SK-N-SH (cell line): Measurements from ENCODE around the gene TM9SF1. TPM values are rescaled to one million over a fixed set of nuclear protein-coding genes. Genes with fewer than 3 reads are reported as not detected.

ENCODE experiments used
- CTCF ChIA-PET: fragments of 300-600, 350-600 bp; formaldehyde crosslinking; extraction: SDS; loops from one replicate; lab custom pipeline; 2021; lab: Yijun Ruan, JAX
- POLR2A ChIA-PET: fragments of 350-600 bp; sonication (Branson Sonifier 250); formaldehyde crosslinking; extraction: SDS; loops from one replicate; lab custom pipeline; 2020; ENCODE audit warnings: antibody characterized with exemption, inconsistent platforms; lab: Yijun Ruan, JAX
- DNase-seq: peaks from one replicate; pipeline ENCODE4 v3.0.0; 2012
- H2AFZ ChIP-seq: fragments of 200-600 bp; sonication (generic); 2 replicates; pipeline ENCODE4 v1.8.1; 2016; ENCODE audit warnings: antibody characterized with exemption, mild to moderate bottlenecking, low read depth
- H3F3A ChIP-seq: fragments of 200-600 bp; sonication (generic); replicated peaks from 2 replicates; pipeline ENCODE3; 2016; ENCODE audit warnings: antibody characterized with exemption, mild to moderate bottlenecking; ENCODE audit not compliant: insufficient read depth
- H3K27ac ChIP-seq, 2 experiments: fragments of 200-500 bp in 1 of 2; fragments of 200-600 bp in 1 of 2; sonication (Bioruptor generic) in 1 of 2; sonication (generic), shearing (Covaris generic) in 1 of 2; 2 replicates each; pipeline versions ENCODE4 v1.5.1 to v1.6.1; 2014 to 2016; ENCODE audit warnings: low read depth in 2 of 2, inconsistent platforms in 1 of 2, low read length in 1 of 2, mild to moderate bottlenecking in 1 of 2, mixed read lengths in 1 of 2
- H3K27me3 ChIP-seq: fragments of 200-600 bp; sonication (generic), shearing (Covaris generic); 2 replicates; pipeline ENCODE4 v1.6.1; 2016; ENCODE audit warnings: mixed run types; ENCODE audit not compliant: insufficient read depth
- H3K36me3 ChIP-seq, 2 experiments: fragments of 200-500 bp in 1 of 2; fragments of 200-600 bp in 1 of 2; sonication (Bioruptor generic) in 1 of 2; sonication (generic) in 1 of 2; replicated peaks in 1 of 2; 2 replicates each; pipeline versions ENCODE3 to v1.5.1; 2014 to 2016; ENCODE audit warnings: low read length in 1 of 2, mild to moderate bottlenecking in 1 of 2; ENCODE audit not compliant: insufficient read depth in 2 of 2, control insufficient read depth in 1 of 2
- H3K4me1 ChIP-seq, 2 experiments: fragments of 200-500 bp in 1 of 2; fragments of 200-600 bp in 1 of 2; sonication (Bioruptor generic) in 1 of 2; sonication (generic), shearing (Covaris generic) in 1 of 2; 2 replicates each; pipeline versions ENCODE4 v1.5.1 to v1.6.1; 2014 to 2016; ENCODE audit warnings: low read depth in 1 of 2, low read length in 1 of 2, mixed run types in 1 of 2; ENCODE audit not compliant: insufficient read depth in 2 of 2, control insufficient read depth in 1 of 2
- H3K4me2 ChIP-seq: fragments of 200-600 bp; sonication (generic), shearing (Covaris generic); 2 replicates; pipeline ENCODE4 v1.6.1; 2017; ENCODE audit warnings: mixed run types
- H3K4me3 ChIP-seq, 2 experiments: fragments of 200-500 bp in 1 of 2; fragments of 200-600 bp in 1 of 2; sonication (Bioruptor generic) in 1 of 2; sonication (generic), shearing (Covaris generic) in 1 of 2; 2 replicates each; pipeline versions ENCODE4 v1.5.1 to v1.8.1; 2014 to 2016; ENCODE audit warnings: low read depth in 2 of 2, inconsistent platforms in 1 of 2, low read length in 1 of 2, mild to moderate bottlenecking in 1 of 2, mixed read lengths in 1 of 2, moderate library complexity in 1 of 2
- H3K79me2 ChIP-seq: fragments of 200-600 bp; sonication (generic); 2 replicates; pipeline ENCODE4 v1.8.1; 2017; ENCODE audit warnings: mild to moderate bottlenecking; ENCODE audit not compliant: insufficient read depth
- H3K9ac ChIP-seq: fragments of 200-600 bp; sonication (generic); 2 replicates; pipeline ENCODE4 v1.6.1; 2017; ENCODE audit warnings: mixed run types
- H3K9me2 ChIP-seq: fragments of 200-600 bp; sonication (generic); 2 replicates; pipeline ENCODE4 v1.6.1; 2017; ENCODE audit warnings: mixed run types
- H3K9me3 ChIP-seq: fragments of 200-600 bp; sonication (generic); 2 replicates; pipeline ENCODE4 v1.6.1; 2017; ENCODE audit warnings: mixed run types, mild to moderate bottlenecking, moderate library complexity
- H4K20me1 ChIP-seq: fragments of 200-600 bp; sonication (generic); 2 replicates; pipeline ENCODE4 v1.6.1; 2017; ENCODE audit warnings: mild to moderate bottlenecking, mixed run types; ENCODE audit not compliant: insufficient read depth
- CHD2 ChIP-seq: fragments of 150-350 bp; IDR thresholded peaks from 2 replicates; pipeline ENCODE4 v1.6.1; 2018; ENCODE audit warnings: low read length; ENCODE audit not compliant: partially characterized antibody
- EP300 ChIP-seq, 2 experiments: IDR thresholded peaks; 2 replicates each; pipeline versions ENCODE4 v1.4.0 to v1.6.1; 2012; ENCODE audit warnings: borderline replicate concordance in 1 of 2, low read depth in 1 of 2, low read length in 1 of 2
- EZH2phosphoT487 ChIP-seq: fragments of 200-600 bp; sonication (generic); IDR thresholded peaks from 2 replicates; pipeline ENCODE4 v1.6.1; 2017; ENCODE audit warnings: low read depth, mixed run types, mild to moderate bottlenecking, antibody characterized with exemption, moderate library complexity, borderline replicate concordance
- FOSL2 ChIP-seq: IDR thresholded peaks from 2 replicates; pipeline ENCODE4 v1.4.0; 2012; ENCODE audit warnings: low read depth, mild to moderate bottlenecking, moderate library complexity, borderline replicate concordance
- FOXM1 ChIP-seq: IDR thresholded peaks from 2 replicates; pipeline ENCODE4 v1.4.0; 2012; ENCODE audit warnings: low read depth, mild to moderate bottlenecking
- GATA2 ChIP-seq: sonication (generic); formaldehyde crosslinking; IDR thresholded peaks from 2 replicates; pipeline ENCODE4 v1.5.0; 2020; ENCODE audit warnings: mild to moderate bottlenecking, missing genetic modification reagents
- JUND ChIP-seq: IDR thresholded peaks from 2 replicates; pipeline ENCODE4 v1.4.0; 2012
- NRF1 ChIP-seq: IDR thresholded peaks from 2 replicates; pipeline ENCODE4 v1.6.1; 2012; ENCODE audit warnings: low read depth, mild to moderate bottlenecking, low read length
- POLR2AphosphoS5 ChIP-seq: IDR thresholded peaks from 2 replicates; pipeline ENCODE4 v1.6.1; 2012; ENCODE audit warnings: low read depth, low read length
- RCOR1 ChIP-seq: fragments of 150-350 bp; IDR thresholded peaks from 2 replicates; pipeline ENCODE4 v1.6.1; 2017; ENCODE audit warnings: antibody characterized with exemption, low read length
- RFX5 ChIP-seq: IDR thresholded peaks from 2 replicates; pipeline ENCODE4 v1.6.1; 2012; ENCODE audit warnings: mild to moderate bottlenecking, improper control_type of control experiment, low read length
- RXRA ChIP-seq: IDR thresholded peaks from 2 replicates; pipeline ENCODE4 v1.4.0; 2012; ENCODE audit warnings: low read depth, mild to moderate bottlenecking, borderline replicate concordance
- SIN3A ChIP-seq: IDR thresholded peaks from 2 replicates; pipeline ENCODE4 v1.6.1; 2012; ENCODE audit warnings: low read depth, mild to moderate bottlenecking, low read length, moderate library complexity, borderline replicate concordance
- SMC3 ChIP-seq: IDR thresholded peaks from 2 replicates; pipeline ENCODE4 v1.6.1; 2012; ENCODE audit warnings: low read depth, low read length, improper control_type of control experiment
- TAF1 ChIP-seq: IDR thresholded peaks from 2 replicates; pipeline ENCODE4 v1.6.1; 2012; ENCODE audit warnings: low read depth, mild to moderate bottlenecking, low read length, moderate library complexity, borderline replicate concordance
- WGBS: methylation state at CpG from one replicate; pipeline ENCODE4 v1.1.6; 2017; ENCODE audit warnings: low lambda C conversion rate; 5-methylcytosine and 5-hydroxymethylcytosine counted together
- polyA plus RNA-seq, 3 experiments: library from polyadenylated mRNA; depleted of rRNA; stranded (reverse); fragments of >200 nt; gene quantifications; 2 replicates each; pipeline ENCODE4 v1.2.3, GENCODE V29; 2012
- TF ChIP-seq, protein P1 (sequence below): IDR thresholded peaks from 2 replicates; pipeline ENCODE4 v1.6.1; 2012; ENCODE audit warnings: mild to moderate bottlenecking, low read depth, low read length, moderate library complexity
- TF ChIP-seq, protein P2 (sequence below): IDR thresholded peaks from 2 replicates; pipeline ENCODE4; 2012
- TF ChIP-seq, protein P3 (sequence below): fragments of 150-350 bp; IDR thresholded peaks from 2 replicates; pipeline ENCODE4 v1.6.1; 2017; ENCODE audit warnings: antibody characterized with exemption, low read length, low read depth, borderline replicate concordance

TM9SF1 gene
- polyA plus RNA-seq, 1 of the 3 experiments (the other 2 are of a cell fraction), result 48.7 TPM

DNA sequence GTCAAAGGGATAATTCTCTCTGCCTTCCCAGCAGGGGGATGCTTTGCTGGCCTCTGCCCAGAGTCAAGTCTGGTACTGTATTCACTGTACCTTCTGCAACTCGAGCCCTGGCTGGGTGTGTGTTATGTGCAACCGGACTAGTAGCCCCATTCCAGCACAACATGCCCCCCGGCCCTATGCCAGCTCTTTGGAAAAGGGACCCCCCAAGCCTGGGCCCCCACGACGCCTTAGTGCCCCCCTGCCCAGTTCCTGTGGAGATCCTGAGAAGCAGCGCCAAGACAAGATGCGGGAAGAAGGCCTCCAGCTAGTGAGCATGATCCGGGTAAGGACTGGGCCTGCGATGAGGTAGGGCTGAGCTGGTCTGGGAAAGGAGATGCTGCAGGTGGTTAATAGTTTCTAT is 44.7 kb downstream of the TM9SF1 start:
- H3K4me3 ChIP-seq, result no peak overlapping the region
- WGBS, result 98% methylated on average over 6 of the region's 9 CpGs

More for the DNA sequence above, 44.7 kb downstream of the TM9SF1 start:
- no peak overlapping the region for H2AFZ ChIP-seq
- DNase-seq, result no peak
- peaks cover 5% of the 10 kb centered on the region for H3F3A ChIP-seq
- H4K20me1 ChIP-seq, result peaks cover 10% of the 10 kb centered on the region; the same call in 1 of the 2 replicates
- ChIA-PET POLR2A (interaction anchor here (1.1 to 2.4 kb wide), 2 partner anchors 9 to 11 kb away, joined by 3 to 10 read pairs; partner anchors contain the start of gene IRF9), CTCF (interaction anchor here (0.8 to 3.4 kb wide), 4 partner anchors 10 to 19 kb away, joined by 3 to 29 read pairs (median 4); partner anchors contain the start of genes FITM1 and IRF9)
- peaks cover 9 to 16% of the 10 kb centered on the region in 2 experiments for H3K4me1 ChIP-seq
- peaks cover 37 to 44% of the 10 kb centered on the region in 2 experiments for H3K36me3 ChIP-seq
- no peaks in the 10 kb centered on the region for H3K9me2 ChIP-seq
- no peaks in the 10 kb centered on the region for H3K9me3 ChIP-seq
- no peaks in the 10 kb centered on the region for H3K27me3 ChIP-seq
- peaks cover 36% of the 10 kb centered on the region for H3K79me2 ChIP-seq
- TF ChIP-seq GATA2 (no peak), EZH2phosphoT487 (no peak), CHD2 (no peak), POLR2AphosphoS5 (no peak), RFX5 (no peak), NRF1 (no peak), RXRA (no peak), RCOR1 (no peak), TAF1 (no peak), SIN3A (no peak), FOXM1 (no peak), EP300 (IDR thresholded peaks at IDR 0.05; ENCODE audit: borderline replicate concordance in 1 of 2, low read depth in 1 of 2, low read length in 1 of 2) (no peak), SMC3 (no peak), FOSL2 (no peak), JUND (no peak)
- TF ChIP-seq, protein P1, sequence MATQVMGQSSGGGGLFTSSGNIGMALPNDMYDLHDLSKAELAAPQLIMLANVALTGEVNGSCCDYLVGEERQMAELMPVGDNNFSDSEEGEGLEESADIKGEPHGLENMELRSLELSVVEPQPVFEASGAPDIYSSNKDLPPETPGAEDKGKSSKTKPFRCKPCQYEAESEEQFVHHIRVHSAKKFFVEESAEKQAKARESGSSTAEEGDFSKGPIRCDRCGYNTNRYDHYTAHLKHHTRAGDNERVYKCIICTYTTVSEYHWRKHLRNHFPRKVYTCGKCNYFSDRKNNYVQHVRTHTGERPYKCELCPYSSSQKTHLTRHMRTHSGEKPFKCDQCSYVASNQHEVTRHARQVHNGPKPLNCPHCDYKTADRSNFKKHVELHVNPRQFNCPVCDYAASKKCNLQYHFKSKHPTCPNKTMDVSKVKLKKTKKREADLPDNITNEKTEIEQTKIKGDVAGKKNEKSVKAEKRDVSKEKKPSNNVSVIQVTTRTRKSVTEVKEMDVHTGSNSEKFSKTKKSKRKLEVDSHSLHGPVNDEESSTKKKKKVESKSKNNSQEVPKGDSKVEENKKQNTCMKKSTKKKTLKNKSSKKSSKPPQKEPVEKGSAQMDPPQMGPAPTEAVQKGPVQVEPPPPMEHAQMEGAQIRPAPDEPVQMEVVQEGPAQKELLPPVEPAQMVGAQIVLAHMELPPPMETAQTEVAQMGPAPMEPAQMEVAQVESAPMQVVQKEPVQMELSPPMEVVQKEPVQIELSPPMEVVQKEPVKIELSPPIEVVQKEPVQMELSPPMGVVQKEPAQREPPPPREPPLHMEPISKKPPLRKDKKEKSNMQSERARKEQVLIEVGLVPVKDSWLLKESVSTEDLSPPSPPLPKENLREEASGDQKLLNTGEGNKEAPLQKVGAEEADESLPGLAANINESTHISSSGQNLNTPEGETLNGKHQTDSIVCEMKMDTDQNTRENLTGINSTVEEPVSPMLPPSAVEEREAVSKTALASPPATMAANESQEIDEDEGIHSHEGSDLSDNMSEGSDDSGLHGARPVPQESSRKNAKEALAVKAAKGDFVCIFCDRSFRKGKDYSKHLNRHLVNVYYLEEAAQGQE, result no peak
- TF ChIP-seq, protein P2, sequence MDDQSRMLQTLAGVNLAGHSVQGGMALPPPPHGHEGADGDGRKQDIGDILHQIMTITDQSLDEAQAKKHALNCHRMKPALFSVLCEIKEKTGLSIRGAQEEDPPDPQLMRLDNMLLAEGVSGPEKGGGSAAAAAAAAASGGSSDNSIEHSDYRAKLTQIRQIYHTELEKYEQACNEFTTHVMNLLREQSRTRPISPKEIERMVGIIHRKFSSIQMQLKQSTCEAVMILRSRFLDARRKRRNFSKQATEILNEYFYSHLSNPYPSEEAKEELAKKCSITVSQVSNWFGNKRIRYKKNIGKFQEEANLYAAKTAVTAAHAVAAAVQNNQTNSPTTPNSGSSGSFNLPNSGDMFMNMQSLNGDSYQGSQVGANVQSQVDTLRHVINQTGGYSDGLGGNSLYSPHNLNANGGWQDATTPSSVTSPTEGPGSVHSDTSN, result no peak
- TF ChIP-seq, protein P3, sequence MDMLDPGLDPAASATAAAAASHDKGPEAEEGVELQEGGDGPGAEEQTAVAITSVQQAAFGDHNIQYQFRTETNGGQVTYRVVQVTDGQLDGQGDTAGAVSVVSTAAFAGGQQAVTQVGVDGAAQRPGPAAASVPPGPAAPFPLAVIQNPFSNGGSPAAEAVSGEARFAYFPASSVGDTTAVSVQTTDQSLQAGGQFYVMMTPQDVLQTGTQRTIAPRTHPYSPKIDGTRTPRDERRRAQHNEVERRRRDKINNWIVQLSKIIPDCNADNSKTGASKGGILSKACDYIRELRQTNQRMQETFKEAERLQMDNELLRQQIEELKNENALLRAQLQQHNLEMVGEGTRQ, result no peak
- no peak overlapping the region for H3K9ac ChIP-seq
- no peak overlapping the region for H3K4me2 ChIP-seq
- H3K27ac ChIP-seq, result no peak overlapping the region
